ENCODE measurements around the gene ZDHHC14.

GRCh38 chr6:157557559-157557958 lies 176.6 kb downstream of the ZDHHC14 start:
- TF ChIP-seq CTCF (IDR thresholded peaks at IDR 0.05) (no peak), POLR2AphosphoS5 (IDR thresholded peaks at IDR 0.05; ENCODE audit: insufficient read depth in 1 of 2, low read depth in 1 of 2) (no peak), POLR2A (IDR thresholded peaks at IDR 0.05) (no peak)

Data from vagina (tissue), 2 donors.